Osteocyte (in vitro differentiated cells): ENCODE measurements around the gene C1QTNF5. TPM values are rescaled to one million over a fixed set of nuclear protein-coding genes. Genes with fewer than 3 reads are reported as not detected.
A peak's percentile ranks its signal among the peaks of the same experiment; 100 is the strongest.

Source experiments
- DNase-seq: peaks from one replicate; pipeline ENCODE4 v3.0.0; 2021; ENCODE audit warnings: mixed read lengths; ENCODE audit not compliant: unreplicated experiment; ENCODE audit errors: extremely low spot score
- H3K27ac Mint-ChIP-seq: one replicate; pipeline ENCODE4 v1.8.0; 2021; ENCODE audit warnings: mild to moderate bottlenecking, mixed read lengths; ENCODE audit not compliant: unreplicated experiment
- H3K27me3 Mint-ChIP-seq: one replicate; pipeline ENCODE4 v1.8.0; 2021; ENCODE audit warnings: mixed read lengths; ENCODE audit not compliant: unreplicated experiment
- H3K36me3 Mint-ChIP-seq: one replicate; pipeline ENCODE4 v1.8.0; 2021; ENCODE audit warnings: mixed read lengths; ENCODE audit not compliant: unreplicated experiment
- H3K4me1 Mint-ChIP-seq: one replicate; pipeline ENCODE4 v1.8.0; 2021; ENCODE audit warnings: mixed read lengths; ENCODE audit not compliant: unreplicated experiment
- H3K4me3 Mint-ChIP-seq: one replicate; pipeline ENCODE4 v1.8.0; 2021; ENCODE audit warnings: mild to moderate bottlenecking, moderate library complexity, mixed read lengths; ENCODE audit not compliant: unreplicated experiment
- H3K9me3 Mint-ChIP-seq: one replicate; pipeline ENCODE4 v1.8.0; 2021; ENCODE audit warnings: mixed read lengths; ENCODE audit not compliant: unreplicated experiment
- CTCF ChIP-seq: fragments of 200-600 bp; sonication (generic); IDR thresholded peaks from 2 replicates; pipeline ENCODE4 v1.5.0; 2021; ENCODE audit warnings: antibody characterized with exemption, mild to moderate bottlenecking, moderate library complexity
- total RNA-seq: library from RNA; stranded (reverse); gene quantifications from 2 replicates; pipeline ENCODE4 v1.2.1, GENCODE V29; 2021

C1QTNF5 gene
- total RNA-seq, 1 donor from 2014 or later: 8.4 TPM

GRCh38 chr11:119305556-119306372 is 34.9 kb downstream of the C1QTNF5 start:
- Mint-ChIP-seq H3K27ac (peak overlapping the region; percentile 19), H3K9me3 (no peaks in the 10 kb centered on the region), H3K36me3 (peaks cover 19% of the 10 kb centered on the region), H3K4me1 (peaks cover 13% of the 10 kb centered on the region), H3K27me3 (no peaks in the 10 kb centered on the region), H3K4me3 (no peak overlapping the region)
- no peak for TF ChIP-seq CTCF
- DNase-seq: no peak

GRCh38 chr11:119303227-119303718 is 37.4 kb downstream of the C1QTNF5 start:
- Mint-ChIP-seq H3K4me3 (no peak overlapping the region), H3K4me1 (peaks cover 13% of the 10 kb centered on the region), H3K36me3 (peaks cover 28% of the 10 kb centered on the region), H3K27me3 (no peaks in the 10 kb centered on the region), H3K9me3 (no peaks in the 10 kb centered on the region), H3K27ac (no peak overlapping the region)
- TF ChIP-seq CTCF: no peak
- DNase-seq: no peak

- Mint-ChIP-seq H3K9me3 (no peaks in the 10 kb centered on the region), H3K4me3 (no peak overlapping the region), H3K27me3 (no peaks in the 10 kb centered on the region), H3K4me1 (no peaks in the 10 kb centered on the region), H3K36me3 (peaks cover 43% of the 10 kb centered on the region), H3K27ac (no peak overlapping the region)
- DNase-seq: no peak
- TF ChIP-seq CTCF: no peak
These were observed 40.3 kb downstream of the C1QTNF5 start for GRCh38 chr11:119300198-119300964.

GRCh38 chr11:119299416-119299815 is 41.3 kb downstream of the C1QTNF5 start:
- no peak overlapping the region for H3K27ac Mint-ChIP-seq

More at GRCh38 chr11:119299416-119299815, 41.3 kb downstream of the C1QTNF5 start:
- no peak overlapping the region for H3K4me3 Mint-ChIP-seq
- H3K4me1 Mint-ChIP-seq: no peaks in the 10 kb centered on the region
- DNase-seq: no peak
- H3K36me3 Mint-ChIP-seq: peaks cover 43% of the 10 kb centered on the region
- no peaks in the 10 kb centered on the region for H3K27me3 Mint-ChIP-seq
- no peaks in the 10 kb centered on the region for H3K9me3 Mint-ChIP-seq
- TF ChIP-seq CTCF: no peak
